Neutrophil (primary cell): ENCODE measurements around the gene MTFR2.

Experiments
- H3K27ac ChIP-seq: fragments of 200-600 bp; sonication (generic); 2 replicates; pipeline ENCODE4 v1.5.1; 2016; ENCODE audit warnings: mild to moderate bottlenecking, moderate library complexity
- H3K27me3 ChIP-seq: fragments of 200-600 bp; sonication (generic); 2 replicates; pipeline ENCODE4 v1.6.0; 2016; ENCODE audit warnings: mild to moderate bottlenecking
- H3K36me3 ChIP-seq: fragments of 200-600 bp; sonication (generic); 2 replicates; pipeline ENCODE4 v1.5.1; 2017
- H3K4me1 ChIP-seq, 2 experiments: fragments of 200-600 bp in 1 of 2; sonication (generic) in 1 of 2; 1 replicate in 1 of 2; 2 replicates in 1 of 2; pipeline versions ENCODE4 v1.5.1 to v1.6.1; 2013 to 2016; ENCODE audit warnings: low read depth in 1 of 2, low read length in 1 of 2, mild to moderate bottlenecking in 1 of 2, moderate library complexity in 1 of 2; ENCODE audit not compliant: control insufficient read depth in 1 of 2, insufficient read depth in 1 of 2
- H3K4me3 ChIP-seq, 2 experiments: fragments of 200-600 bp in 1 of 2; sonication (generic) in 1 of 2; 1 replicate in 1 of 2; 2 replicates in 1 of 2; pipeline ENCODE4 v1.5.1; 2013 to 2016; ENCODE audit warnings: low read depth in 1 of 2, low read length in 1 of 2, mild to moderate bottlenecking in 1 of 2, moderate library complexity in 1 of 2
- H3K9me3 ChIP-seq: fragments of 200-600 bp; sonication (generic); 2 replicates; pipeline ENCODE4 v1.5.1; 2016
- CTCF ChIP-seq: fragments of 200-600 bp; sonication (generic); IDR thresholded peaks from 2 replicates; pipeline ENCODE4 v1.5.1; 2016; ENCODE audit warnings: antibody characterized with exemption

Gene MTFR2

GRCh38 chr6:136181861-136182260 lies 68.2 kb downstream of the MTFR2 start:
- no peak for TF ChIP-seq CTCF

GRCh38 chr6:136181512-136181833 lies 68.6 kb downstream of the MTFR2 start:
- Histone ChIP-seq H3K4me1 (no peaks in the 10 kb centered on the region), H3K4me3 (no peak overlapping the region), H3K27me3 (no peaks in the 10 kb centered on the region), H3K36me3 (no peaks in the 10 kb centered on the region), H3K27ac (no peak overlapping the region), H3K9me3 (no peaks in the 10 kb centered on the region)
- TF ChIP-seq CTCF: no peak

More at GRCh38 chr6:136181861-136182260, 68.2 kb downstream of the MTFR2 start:
- Histone ChIP-seq H3K4me3 (no peak overlapping the region), H3K27ac (no peak overlapping the region), H3K4me1 (no peaks in the 10 kb centered on the region), H3K9me3 (no peaks in the 10 kb centered on the region), H3K36me3 (no peaks in the 10 kb centered on the region), H3K27me3 (no peaks in the 10 kb centered on the region)
